Transverse colon (tissue), 4 donors: ENCODE measurements around the gene ARX. TPM values are rescaled to one million over a fixed set of nuclear protein-coding genes. Genes with fewer than 3 reads are reported as not detected.

ENCODE experiments used
- DNase-seq: peaks from one replicate; pipeline ENCODE4 v3.0.0-alpha.2; 2019
- H3K27ac ChIP-seq, 4 donors: fragments of 200-600 bp; sonication (generic); 2 replicates each; pipeline ENCODE4 v1.5.1; 2016 to 2018; ENCODE audit warnings: inconsistent platforms in 4 of 4
- H3K27me3 ChIP-seq: fragments of 200-600 bp; sonication (generic); 2 replicates; pipeline ENCODE4 v1.5.1; 2017; ENCODE audit warnings: inconsistent platforms
- H3K36me3 ChIP-seq, 4 donors: fragments of 200-600 bp; sonication (generic); 2 replicates each; pipeline ENCODE4 v1.5.1; 2017 to 2019; ENCODE audit warnings: inconsistent platforms in 4 of 4
- H3K4me1 ChIP-seq, 4 donors: fragments of 200-600 bp; sonication (generic); 2 replicates each; pipeline ENCODE4 v1.5.1; 2017 to 2020; ENCODE audit warnings: inconsistent platforms in 4 of 4
- H3K4me3 ChIP-seq, 4 donors: fragments of 200-600 bp; sonication (generic); 1 replicate in 1 of 4; 2 replicates in 3 of 4; pipeline versions ENCODE4 v1.5.1 to v1.6.1; 2017 to 2019; ENCODE audit warnings: inconsistent platforms in 4 of 4
- H3K9me3 ChIP-seq, 2 donors: fragments of 200-600 bp; sonication (generic); 2 replicates each; pipeline ENCODE4 v1.5.1; 2017 to 2019; ENCODE audit warnings: inconsistent platforms in 2 of 2
- CTCF ChIP-seq, 5 experiments: fragments of 200-600 bp in 3 of 5; fragments of 450-650 bp in 2 of 5; sonication (generic) in 3 of 5; IDR thresholded peaks; 1 replicate in 2 of 5; 2 replicates in 3 of 5; pipeline ENCODE4 v1.5.1; 2016 to 2017; ENCODE audit warnings: antibody characterized with exemption in 5 of 5, inconsistent platforms in 3 of 5, mild to moderate bottlenecking in 2 of 5, moderate library complexity in 1 of 5
- EP300 ChIP-seq: sonication (generic); formaldehyde crosslinking; IDR thresholded peaks from one replicate; pipeline ENCODE4 v1.6.1; 2017; ENCODE audit warnings: antibody characterized with exemption, low read depth
- POLR2A ChIP-seq: fragments of 450-650 bp; IDR thresholded peaks from one replicate; pipeline ENCODE4 v1.6.1; 2016; ENCODE audit warnings: antibody characterized with exemption, mild to moderate bottlenecking, moderate library complexity
- POLR2AphosphoS5 ChIP-seq, 3 donors: sonication (generic); formaldehyde crosslinking; IDR thresholded peaks; one replicate each; pipeline ENCODE4 v1.6.1; 2016; ENCODE audit warnings: antibody characterized with exemption in 3 of 3
- WGBS, 2 donors: methylation state at CpG; one replicate each; pipeline ENCODE4 v1.1.5; 2018; ENCODE audit warnings: low coverage in 1 of 2; 5-methylcytosine and 5-hydroxymethylcytosine counted together
- in situ Hi-C, 4 donors: fragments of 200-750 bp; cut with MboI; loops; one replicate each; pipeline versions ENCODE4 v1.15.0 to v1.15.1; 2017; ENCODE audit warnings: low sequenced_read_pairs in 3 of 4, low pct_ligation_motif_present in 1 of 4, low pct_unique_long_range_greater_than_20kb in 1 of 4
- intact Hi-C: fragments of 100-400 bp; cut with DNase I; formaldehyde crosslinking; loops from one replicate; pipeline ENCODE4 v1.15.1; 2023; ENCODE audit warnings: low total_unique reads
- total RNA-seq, 4 donors: library from RNA; depleted of rRNA; stranded (reverse); fragments of >200 nt; gene quantifications; one replicate each; pipeline ENCODE4 v1.1.0, GENCODE V29; 2016

Gene ARX
- total RNA-seq, 4 donors from 2014 or later = not detected

GRCh38 chrX:24990535-24990934 is 25.2 kb downstream of the ARX start:
- Histone ChIP-seq H3K4me3 (no peak overlapping the region), H3K27ac (no peak overlapping the region), H3K27me3 (no peaks in the 10 kb centered on the region), H3K36me3 (no peaks in the 10 kb centered on the region), H3K9me3 (no peaks in the 10 kb centered on the region), H3K4me1 (no peaks in the 10 kb centered on the region)
- no peak for TF ChIP-seq POLR2AphosphoS5 (IDR thresholded peaks at IDR 0.05)
- TF ChIP-seq EP300 = no peak
- no peak for TF ChIP-seq CTCF (IDR thresholded peaks at IDR 0.05)
- no peak for TF ChIP-seq POLR2A
- intact Hi-C loops = no loop called here
- no peak for DNase-seq
- WGBS, 2 donors = 63 to 80% methylated on average over 2 to 8 of the region's 8 CpGs
- in situ Hi-C loops = no loop called here

- Histone ChIP-seq H3K4me1 (no peaks in the 10 kb centered on the region), H3K4me3 (no peak overlapping the region), H3K27ac (no peak overlapping the region), H3K9me3 (no peaks in the 10 kb centered on the region), H3K36me3 (no peaks in the 10 kb centered on the region), H3K27me3 (no peaks in the 10 kb centered on the region)
- in situ Hi-C loops = no loop called here
- DNase-seq = no peak
- 13 to 64% methylated on average over 1 to 4 of the region's 4 CpGs for WGBS, 2 donors
- no peak for TF ChIP-seq CTCF (IDR thresholded peaks at IDR 0.05)
- no peak for TF ChIP-seq POLR2AphosphoS5 (IDR thresholded peaks at IDR 0.05)
- TF ChIP-seq POLR2A = no peak
- TF ChIP-seq EP300 = no peak
- intact Hi-C loops = no loop called here
These were observed 27.5 kb downstream of the ARX start for GRCh38 chrX:24988314-24988713.

GRCh38 chrX:24987731-24988130 is 28.0 kb downstream of the ARX start:
- WGBS, 2 donors = 73% methylated on average over 4 of the region's 4 CpGs; no CpG with 5 or more reads in 1 of the 2 donors
- no peak for DNase-seq
- Histone ChIP-seq H3K9me3 (no peaks in the 10 kb centered on the region), H3K27me3 (no peaks in the 10 kb centered on the region), H3K4me1 (no peaks in the 10 kb centered on the region), H3K27ac (no peak overlapping the region), H3K36me3 (no peaks in the 10 kb centered on the region), H3K4me3 (no peak overlapping the region)
- TF ChIP-seq POLR2AphosphoS5 (IDR thresholded peaks at IDR 0.05) (no peak), CTCF (IDR thresholded peaks at IDR 0.05) (no peak), POLR2A (no peak), EP300 (no peak)
- in situ Hi-C loops = no loop called here
- intact Hi-C loops = no loop called here

GRCh38 chrX:24985120-24985519 is 30.6 kb downstream of the ARX start:
- H3K9me3 ChIP-seq = no peaks in the 10 kb centered on the region
- WGBS, 2 donors = 81% methylated on average over 1 of the region's 1 CpG; no CpG with 5 or more reads in 1 of the 2 donors
- H3K4me3 ChIP-seq = no peak overlapping the region
- TF ChIP-seq CTCF (IDR thresholded peaks at IDR 0.05) (no peak), POLR2AphosphoS5 (IDR thresholded peaks at IDR 0.05) (no peak), EP300 (no peak), POLR2A (no peak)
- H3K27me3 ChIP-seq = no peaks in the 10 kb centered on the region
- no peak overlapping the region for H3K27ac ChIP-seq
- intact Hi-C loops = no loop called here
- in situ Hi-C loops = no loop called here
- H3K4me1 ChIP-seq = no peaks in the 10 kb centered on the region
- no peak for DNase-seq
- no peaks in the 10 kb centered on the region for H3K36me3 ChIP-seq
